ENCODE results near the gene NF2.

Gene NF2

DNA sequence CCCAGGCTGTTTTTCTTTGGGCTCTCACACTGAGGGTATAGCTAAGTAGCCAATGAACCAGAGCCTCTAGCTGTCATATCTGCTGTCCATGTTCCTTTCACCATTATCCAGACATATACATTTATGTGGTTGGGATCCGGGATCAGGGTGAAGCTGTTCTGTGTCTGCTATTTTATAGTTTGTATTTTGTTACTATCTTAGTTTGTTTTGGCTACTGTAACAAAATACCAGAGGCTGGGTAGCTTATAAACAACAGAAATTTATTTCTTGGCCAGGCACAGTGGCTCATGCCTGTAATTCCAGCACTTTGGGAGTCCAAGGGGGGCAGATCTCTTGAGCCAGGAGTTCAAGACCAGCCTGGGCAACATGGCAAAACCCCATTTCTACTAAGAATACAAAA is 75.9 kb downstream of the NF2 start:
- H3K36me3 ChIP-seq (ENCODE audit: control insufficient read depth in 2 of 2, insufficient read depth in 2 of 2, low read length in 2 of 2) = peaks cover 60 to 73% of the 10 kb centered on the region in 2 donors
- no peaks in the 10 kb centered on the region for H3K4me1 ChIP-seq (ENCODE audit: control insufficient read depth in 2 of 2, insufficient read depth in 2 of 2, low read length in 2 of 2)
- H3K27me3 ChIP-seq (ENCODE audit: control insufficient read depth in 2 of 2, insufficient read depth in 2 of 2, low read length in 2 of 2) = no peaks in the 10 kb centered on the region
- no peaks in the 10 kb centered on the region for H3K9me3 ChIP-seq (ENCODE audit: control insufficient read depth in 2 of 2, low read length in 2 of 2)
- H3K27ac ChIP-seq (ENCODE audit: low read depth in 2 of 2, low read length in 2 of 2) = no peak overlapping the region
- no peak overlapping the region for H3K4me3 ChIP-seq (ENCODE audit: low read length in 2 of 2)
- H3K9ac ChIP-seq (ENCODE audit: low read depth in 1 of 2, low read length in 2 of 2) = no peak overlapping the region

DNA sequence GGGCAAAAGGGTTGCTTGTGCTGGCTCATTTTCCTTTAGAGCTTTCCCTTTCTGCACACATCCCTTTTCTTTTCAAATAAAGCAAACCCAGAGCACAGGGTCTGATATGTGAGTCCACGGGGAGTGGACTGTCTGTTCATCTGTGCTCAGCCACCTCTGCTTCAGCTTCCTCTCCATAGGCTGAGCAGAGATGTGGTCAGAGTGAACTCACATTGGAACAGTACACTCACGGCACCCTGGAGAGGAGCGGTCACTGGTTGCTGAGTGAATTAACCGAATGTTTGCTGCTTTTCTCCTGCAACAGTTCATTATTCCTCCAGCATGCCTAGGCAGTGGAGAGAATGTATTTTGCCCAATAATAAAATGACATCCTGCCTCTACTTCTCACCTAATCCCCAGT is 80.1 kb downstream of the NF2 start:
- no peak overlapping the region for H3K4me3 ChIP-seq (ENCODE audit: low read length in 2 of 2)
- H3K36me3 ChIP-seq (ENCODE audit: control insufficient read depth in 2 of 2, insufficient read depth in 2 of 2, low read length in 2 of 2) = peaks cover 40 to 51% of the 10 kb centered on the region in 2 donors
- no peaks in the 10 kb centered on the region for H3K27me3 ChIP-seq (ENCODE audit: control insufficient read depth in 2 of 2, insufficient read depth in 2 of 2, low read length in 2 of 2)
- no peak overlapping the region for H3K9ac ChIP-seq (ENCODE audit: low read depth in 1 of 2, low read length in 2 of 2)
- H3K27ac ChIP-seq (ENCODE audit: low read depth in 2 of 2, low read length in 2 of 2) = no peak overlapping the region
- H3K4me1 ChIP-seq (ENCODE audit: control insufficient read depth in 2 of 2, insufficient read depth in 2 of 2, low read length in 2 of 2) = no peaks in the 10 kb centered on the region
- H3K9me3 ChIP-seq (ENCODE audit: control insufficient read depth in 2 of 2, low read length in 2 of 2) = no peaks in the 10 kb centered on the region

DNA sequence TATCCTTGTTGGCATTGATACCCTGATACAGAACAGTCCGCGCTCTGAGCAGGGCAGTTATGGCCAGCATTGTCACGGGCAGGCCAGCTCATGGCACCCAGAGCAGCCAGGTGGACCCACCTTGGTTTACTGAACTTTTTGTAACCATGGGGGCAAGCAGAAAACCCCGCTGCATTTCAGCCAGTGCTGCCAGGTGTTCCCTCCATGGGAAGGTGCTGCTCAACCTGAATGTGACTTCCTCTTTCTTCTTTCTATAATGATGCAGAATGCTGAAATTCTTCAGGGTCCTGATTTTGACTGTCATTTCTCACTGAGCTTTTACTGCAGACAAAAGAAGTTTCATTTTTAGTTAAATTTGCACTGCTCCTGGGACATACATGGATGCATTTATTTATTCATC is 80.8 kb downstream of the NF2 start:
- Histone ChIP-seq H3K4me1 (ENCODE audit: control insufficient read depth in 2 of 2, insufficient read depth in 2 of 2, low read length in 2 of 2) (no peaks in the 10 kb centered on the region), H3K4me3 (ENCODE audit: low read length in 2 of 2) (no peak overlapping the region), H3K27ac (ENCODE audit: low read depth in 2 of 2, low read length in 2 of 2) (no peak overlapping the region), H3K9ac (ENCODE audit: low read depth in 1 of 2, low read length in 2 of 2) (no peak overlapping the region), H3K27me3 (ENCODE audit: control insufficient read depth in 2 of 2, insufficient read depth in 2 of 2, low read length in 2 of 2) (no peaks in the 10 kb centered on the region), H3K9me3 (ENCODE audit: control insufficient read depth in 2 of 2, low read length in 2 of 2) (no peaks in the 10 kb centered on the region), H3K36me3 (ENCODE audit: control insufficient read depth in 2 of 2, insufficient read depth in 2 of 2, low read length in 2 of 2) (peaks cover 33 to 44% of the 10 kb centered on the region in 2 donors)

DNA sequence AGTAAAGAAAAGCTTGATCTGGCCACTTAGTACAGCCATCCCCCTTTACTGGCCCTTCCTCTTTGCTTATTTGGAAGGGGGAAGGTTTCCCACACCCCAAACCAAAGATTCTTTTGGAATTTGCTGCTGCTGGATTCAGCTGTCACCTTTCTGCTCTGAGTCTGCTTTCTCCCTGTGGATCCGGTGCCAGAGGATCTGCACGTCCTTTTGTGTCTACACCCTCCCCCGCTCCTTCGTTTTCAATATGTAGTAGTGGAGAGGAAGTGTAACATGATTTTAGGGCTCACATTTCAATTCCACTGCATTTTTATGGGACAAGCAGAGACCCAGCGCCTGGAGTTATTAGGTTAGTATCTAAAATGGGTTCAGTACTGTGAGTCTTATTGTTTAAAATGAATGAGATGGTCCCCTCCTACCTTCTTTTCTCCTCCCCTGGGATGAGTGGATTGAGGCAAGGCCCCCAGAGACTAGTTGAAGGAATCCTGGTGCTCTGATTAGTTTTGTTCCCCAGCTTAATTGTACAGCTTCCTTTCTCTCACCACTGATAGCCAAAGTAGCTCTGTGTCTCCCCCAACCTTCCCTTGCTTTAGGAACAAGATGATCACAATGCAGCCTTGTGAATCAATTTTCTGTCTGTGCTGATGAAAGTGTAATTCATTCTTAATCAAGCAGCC is 85.9 kb downstream of the NF2 start:
- H3K4me3 ChIP-seq (ENCODE audit: low read length in 2 of 2) = no peak overlapping the region
- H3K27ac ChIP-seq (ENCODE audit: low read depth in 2 of 2, low read length in 2 of 2) = no peak overlapping the region
- H3K9ac ChIP-seq (ENCODE audit: low read depth in 1 of 2, low read length in 2 of 2) = no peak overlapping the region
- H3K4me1 ChIP-seq (ENCODE audit: control insufficient read depth in 2 of 2, insufficient read depth in 2 of 2, low read length in 2 of 2) = peaks cover 0 to 4% of the 10 kb centered on the region in 2 donors
- peaks cover 10 to 26% of the 10 kb centered on the region in 2 donors for H3K36me3 ChIP-seq (ENCODE audit: control insufficient read depth in 2 of 2, insufficient read depth in 2 of 2, low read length in 2 of 2)
- no peaks in the 10 kb centered on the region for H3K27me3 ChIP-seq (ENCODE audit: control insufficient read depth in 2 of 2, insufficient read depth in 2 of 2, low read length in 2 of 2)
- no peaks in the 10 kb centered on the region for H3K9me3 ChIP-seq (ENCODE audit: control insufficient read depth in 2 of 2, low read length in 2 of 2)

DNA sequence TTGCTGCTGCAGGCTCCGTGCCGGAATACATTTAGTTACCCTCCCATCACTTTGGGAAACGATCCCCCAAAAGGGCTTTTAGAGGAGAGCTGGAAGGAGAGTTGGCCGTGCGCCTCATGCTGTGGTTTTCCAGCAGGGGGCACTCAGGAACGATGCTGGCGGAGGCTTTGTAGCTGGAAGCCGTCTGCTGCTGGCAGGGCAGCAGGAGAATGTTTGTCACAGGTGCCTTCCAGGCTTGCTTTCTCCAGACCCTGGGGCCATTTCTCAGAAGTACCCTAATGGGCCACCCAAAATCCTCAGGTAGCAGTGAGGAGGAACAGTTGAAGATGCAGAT is 86.4 kb downstream of the NF2 start:
- Histone ChIP-seq H3K4me3 (ENCODE audit: low read length in 2 of 2) (no peak overlapping the region), H3K4me1 (ENCODE audit: control insufficient read depth in 2 of 2, insufficient read depth in 2 of 2, low read length in 2 of 2) (peaks cover 0 to 4% of the 10 kb centered on the region in 2 donors), H3K9me3 (ENCODE audit: control insufficient read depth in 2 of 2, low read length in 2 of 2) (no peaks in the 10 kb centered on the region), H3K36me3 (ENCODE audit: control insufficient read depth in 2 of 2, insufficient read depth in 2 of 2, low read length in 2 of 2) (peaks cover 10 to 24% of the 10 kb centered on the region in 2 donors), H3K27ac (ENCODE audit: low read depth in 2 of 2, low read length in 2 of 2) (no peak overlapping the region), H3K27me3 (ENCODE audit: control insufficient read depth in 2 of 2, insufficient read depth in 2 of 2, low read length in 2 of 2) (no peaks in the 10 kb centered on the region), H3K9ac (ENCODE audit: low read depth in 1 of 2, low read length in 2 of 2) (no peak overlapping the region)

DNA sequence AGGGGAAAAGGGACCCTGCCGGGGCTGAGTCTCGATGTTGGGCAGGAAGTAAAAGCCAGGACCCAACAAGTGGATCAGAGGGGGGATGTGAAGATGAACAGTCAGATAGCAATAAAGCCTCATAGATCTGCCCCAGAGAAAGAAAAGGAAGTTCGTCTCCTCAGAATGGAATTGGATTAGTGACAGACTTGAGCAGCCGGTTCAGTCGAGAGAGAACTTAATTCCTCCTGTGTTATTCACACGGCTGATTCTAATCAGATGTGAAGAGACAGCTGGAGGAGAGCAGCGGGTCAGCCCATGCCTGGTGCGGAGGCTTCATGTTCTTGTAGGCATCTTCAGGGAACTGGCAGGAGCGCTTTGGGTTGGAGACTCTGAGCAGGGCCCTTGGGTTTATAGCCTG is 87.0 kb downstream of the NF2 start:
- H3K4me1 ChIP-seq (ENCODE audit: control insufficient read depth in 2 of 2, insufficient read depth in 2 of 2, low read length in 2 of 2) = peaks cover 0 to 4% of the 10 kb centered on the region in 2 donors
- H3K36me3 ChIP-seq (ENCODE audit: control insufficient read depth in 2 of 2, insufficient read depth in 2 of 2, low read length in 2 of 2) = peaks cover 13 to 27% of the 10 kb centered on the region in 2 donors
- no peaks in the 10 kb centered on the region for H3K9me3 ChIP-seq (ENCODE audit: control insufficient read depth in 2 of 2, low read length in 2 of 2)
- no peak overlapping the region for H3K9ac ChIP-seq (ENCODE audit: low read depth in 1 of 2, low read length in 2 of 2)
- no peak overlapping the region for H3K4me3 ChIP-seq (ENCODE audit: low read length in 2 of 2)
- no peak overlapping the region for H3K27ac ChIP-seq (ENCODE audit: low read depth in 2 of 2, low read length in 2 of 2)
- no peaks in the 10 kb centered on the region for H3K27me3 ChIP-seq (ENCODE audit: control insufficient read depth in 2 of 2, insufficient read depth in 2 of 2, low read length in 2 of 2)

DNA sequence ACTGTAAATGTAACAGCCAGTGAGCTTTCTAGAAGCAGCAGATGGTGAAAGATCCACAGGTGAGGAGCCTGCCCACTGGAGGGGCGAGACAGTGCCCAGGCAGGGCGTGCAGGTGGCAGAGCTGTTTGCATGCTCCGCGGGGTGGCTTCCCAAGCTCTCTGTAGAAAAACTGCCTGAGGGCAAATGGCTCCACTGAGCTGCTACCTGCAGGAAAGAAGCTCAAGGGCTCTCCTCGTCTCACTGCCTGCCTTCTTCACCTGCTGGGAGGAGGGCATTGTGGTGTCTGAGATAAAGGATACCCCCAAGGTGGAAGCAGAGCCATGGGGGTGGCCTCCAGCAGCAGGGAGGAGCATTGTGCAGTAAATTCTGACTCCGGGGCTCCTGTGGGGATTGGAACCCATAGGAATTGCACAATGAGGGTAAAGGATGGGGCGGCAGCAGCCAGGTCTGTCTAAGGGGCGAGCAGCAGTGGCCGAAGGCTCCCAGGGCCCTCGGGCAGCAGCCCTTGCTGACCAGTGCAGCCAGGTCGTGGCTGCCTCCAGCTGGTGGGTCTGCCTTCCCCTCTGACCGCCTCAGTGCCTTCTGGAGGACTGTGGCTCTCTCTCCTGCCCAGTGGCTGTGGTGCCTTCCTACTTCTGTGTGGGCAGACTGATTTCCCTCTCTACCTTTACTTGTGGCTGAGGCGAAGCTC is 88.3 kb downstream of the NF2 start:
- H3K9ac ChIP-seq (ENCODE audit: low read depth in 1 of 2, low read length in 2 of 2) = no peak overlapping the region
- no peak overlapping the region for H3K4me3 ChIP-seq (ENCODE audit: low read length in 2 of 2)
- no peaks in the 10 kb centered on the region for H3K27me3 ChIP-seq (ENCODE audit: control insufficient read depth in 2 of 2, insufficient read depth in 2 of 2, low read length in 2 of 2)
- H3K27ac ChIP-seq (ENCODE audit: low read depth in 2 of 2, low read length in 2 of 2) = no peak overlapping the region
- peaks cover 0 to 4% of the 10 kb centered on the region in 2 donors for H3K4me1 ChIP-seq (ENCODE audit: control insufficient read depth in 2 of 2, insufficient read depth in 2 of 2, low read length in 2 of 2)
- H3K9me3 ChIP-seq (ENCODE audit: control insufficient read depth in 2 of 2, low read length in 2 of 2) = no peaks in the 10 kb centered on the region
- peaks cover 14 to 22% of the 10 kb centered on the region in 2 donors for H3K36me3 ChIP-seq (ENCODE audit: control insufficient read depth in 2 of 2, insufficient read depth in 2 of 2, low read length in 2 of 2)

DNA sequence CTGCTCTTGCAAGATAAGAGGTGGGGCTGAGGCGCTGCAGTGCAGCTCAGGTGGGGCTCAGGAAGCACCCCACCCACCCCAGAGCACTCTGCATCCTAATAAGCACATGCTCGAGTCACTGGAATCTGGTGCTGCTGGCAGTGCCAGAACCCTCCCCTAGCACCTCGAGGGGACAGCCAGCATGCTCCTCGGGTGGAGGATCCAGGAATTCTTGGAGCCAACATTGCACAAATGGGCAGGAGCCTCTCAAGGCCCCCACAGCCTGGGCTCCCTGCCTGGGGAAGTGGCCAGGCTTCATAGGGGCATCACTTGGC is 88.9 kb downstream of the NF2 start:
- H3K9me3 ChIP-seq (ENCODE audit: control insufficient read depth in 2 of 2, low read length in 2 of 2) = no peaks in the 10 kb centered on the region
- no peak overlapping the region for H3K27ac ChIP-seq (ENCODE audit: low read depth in 2 of 2, low read length in 2 of 2)
- H3K4me1 ChIP-seq (ENCODE audit: control insufficient read depth in 2 of 2, insufficient read depth in 2 of 2, low read length in 2 of 2) = peaks cover 0 to 4% of the 10 kb centered on the region in 2 donors
- H3K4me3 ChIP-seq (ENCODE audit: low read length in 2 of 2) = no peak overlapping the region
- peaks cover 11 to 18% of the 10 kb centered on the region in 2 donors for H3K36me3 ChIP-seq (ENCODE audit: control insufficient read depth in 2 of 2, insufficient read depth in 2 of 2, low read length in 2 of 2)
- H3K27me3 ChIP-seq (ENCODE audit: control insufficient read depth in 2 of 2, insufficient read depth in 2 of 2, low read length in 2 of 2) = no peaks in the 10 kb centered on the region
- no peak overlapping the region for H3K9ac ChIP-seq (ENCODE audit: low read depth in 1 of 2, low read length in 2 of 2)

DNA sequence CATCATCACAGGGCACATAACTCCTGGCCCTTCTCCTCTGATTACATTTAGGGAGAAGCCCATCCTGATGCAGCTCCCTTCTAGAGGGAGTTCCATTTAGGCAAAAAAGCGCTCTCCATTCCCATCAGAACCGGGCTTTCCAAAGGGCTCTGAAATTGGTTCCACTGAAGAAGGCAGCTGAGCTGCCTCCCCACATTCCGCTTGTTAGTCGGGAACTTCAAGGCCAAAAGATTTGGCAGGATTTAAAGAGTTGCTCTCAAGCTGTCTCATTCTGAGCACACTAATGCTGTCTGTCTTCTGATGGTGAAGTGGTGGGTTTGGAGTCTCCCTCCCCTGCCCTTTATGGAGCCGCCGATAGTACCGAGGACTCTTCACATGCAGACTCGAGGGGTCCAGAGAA is 89.7 kb downstream of the NF2 start:
- Histone ChIP-seq H3K27ac (ENCODE audit: low read depth in 2 of 2, low read length in 2 of 2) (no peak overlapping the region), H3K9ac (ENCODE audit: low read depth in 1 of 2, low read length in 2 of 2) (no peak overlapping the region), H3K36me3 (ENCODE audit: control insufficient read depth in 2 of 2, insufficient read depth in 2 of 2, low read length in 2 of 2) (peaks cover 11 to 15% of the 10 kb centered on the region in 2 donors), H3K9me3 (ENCODE audit: control insufficient read depth in 2 of 2, low read length in 2 of 2) (no peaks in the 10 kb centered on the region), H3K4me1 (ENCODE audit: control insufficient read depth in 2 of 2, insufficient read depth in 2 of 2, low read length in 2 of 2) (peaks cover 0 to 4% of the 10 kb centered on the region in 2 donors), H3K27me3 (ENCODE audit: control insufficient read depth in 2 of 2, insufficient read depth in 2 of 2, low read length in 2 of 2) (no peaks in the 10 kb centered on the region), H3K4me3 (ENCODE audit: low read length in 2 of 2) (no peak overlapping the region)

DNA sequence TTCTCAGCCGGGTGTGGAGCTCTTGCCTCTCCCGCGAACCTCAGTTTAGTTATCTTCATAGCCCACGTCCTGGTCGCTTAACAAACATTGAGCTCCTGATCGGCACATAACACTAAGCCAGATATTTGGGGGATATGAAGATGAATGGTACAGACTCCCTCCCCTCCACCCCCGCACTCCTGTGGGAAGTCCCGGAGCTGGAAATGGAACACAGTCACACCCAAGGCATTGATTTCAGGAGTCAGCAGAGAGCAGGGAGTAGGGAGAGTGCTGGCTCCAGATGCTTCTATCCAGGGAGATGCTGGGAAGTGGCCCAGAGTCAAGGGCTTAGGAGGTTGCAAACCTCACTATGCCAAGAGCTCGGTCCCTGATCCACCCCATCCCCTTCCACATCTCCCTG is 90.2 kb downstream of the NF2 start:
- no peak overlapping the region for H3K9ac ChIP-seq (ENCODE audit: low read depth in 1 of 2, low read length in 2 of 2)
- H3K27me3 ChIP-seq (ENCODE audit: control insufficient read depth in 2 of 2, insufficient read depth in 2 of 2, low read length in 2 of 2) = no peaks in the 10 kb centered on the region
- no peak overlapping the region for H3K27ac ChIP-seq (ENCODE audit: low read depth in 2 of 2, low read length in 2 of 2)
- H3K4me1 ChIP-seq (ENCODE audit: control insufficient read depth in 2 of 2, insufficient read depth in 2 of 2, low read length in 2 of 2) = peaks cover 0 to 4% of the 10 kb centered on the region in 2 donors
- no peaks in the 10 kb centered on the region for H3K9me3 ChIP-seq (ENCODE audit: control insufficient read depth in 2 of 2, low read length in 2 of 2)
- H3K4me3 ChIP-seq (ENCODE audit: low read length in 2 of 2) = no peak overlapping the region
- peaks cover 11 to 15% of the 10 kb centered on the region in 2 donors for H3K36me3 ChIP-seq (ENCODE audit: control insufficient read depth in 2 of 2, insufficient read depth in 2 of 2, low read length in 2 of 2)
